KMS-11 (cell line): ENCODE results near the gene ANK3.

ENCODE experiments used
- H2AFZ ChIP-seq: fragments of 200-600 bp; sonication (generic); 2 replicates; pipeline ENCODE4 v1.6.1; 2016; ENCODE audit warnings: antibody characterized with exemption, mixed run types, low read depth
- H3K27ac ChIP-seq: fragments of 200-600 bp; sonication (generic); 2 replicates; pipeline ENCODE4 v1.6.1; 2016; ENCODE audit warnings: mild to moderate bottlenecking, mixed run types
- H3K27me3 ChIP-seq: fragments of 200-600 bp; sonication (generic); 2 replicates; pipeline ENCODE4 v1.6.1; 2017; ENCODE audit warnings: mild to moderate bottlenecking, low read depth, mixed run types, moderate library complexity; ENCODE audit not compliant: insufficient read depth
- H3K36me3 ChIP-seq: fragments of 200-600 bp; sonication (generic); 2 replicates; pipeline ENCODE4 v1.6.1; 2017; ENCODE audit warnings: mild to moderate bottlenecking, mixed run types; ENCODE audit not compliant: insufficient read depth
- H3K4me1 ChIP-seq: fragments of 200-600 bp; sonication (generic); 2 replicates; pipeline ENCODE4 v1.6.1; 2016; ENCODE audit warnings: mild to moderate bottlenecking, low read depth, mixed run types; ENCODE audit not compliant: poor library complexity, severe bottlenecking
- H3K4me2 ChIP-seq: fragments of 200-600 bp; sonication (generic); 2 replicates; pipeline ENCODE4 v1.7.0; 2016; ENCODE audit warnings: mild to moderate bottlenecking, mixed run types
- H3K4me3 ChIP-seq: fragments of 200-600 bp; sonication (generic); IDR thresholded peaks from 2 replicates; pipeline ENCODE4 v1.6.1; 2017; ENCODE audit warnings: low read depth, low read length, mixed read lengths; ENCODE audit not compliant: insufficient read depth
- H3K79me2 ChIP-seq: fragments of 200-600 bp; sonication (generic); 2 replicates; pipeline ENCODE4 v1.6.1; 2016; ENCODE audit warnings: low read depth, mixed run types; ENCODE audit not compliant: insufficient read depth
- H3K9ac ChIP-seq: fragments of 200-600 bp; sonication (generic); 2 replicates; pipeline ENCODE4 v1.6.1; 2016; ENCODE audit warnings: mild to moderate bottlenecking, mixed run types
- H4K20me1 ChIP-seq: fragments of 200-600 bp; sonication (generic); 2 replicates; pipeline ENCODE4 v1.6.1; 2016; ENCODE audit warnings: mild to moderate bottlenecking, mixed run types; ENCODE audit not compliant: insufficient read depth
- CTCF ChIP-seq: fragments of 200-600 bp; sonication (generic); conservative IDR thresholded peaks from 2 replicates; pipeline ENCODE4 v1.6.1; 2017; ENCODE audit warnings: low read depth, mild to moderate bottlenecking, antibody characterized with exemption, low read length, moderate library complexity, mixed read lengths

Gene ANK3

GRCh38 chr10:60309371-60309770 lies 80.3 kb downstream of the ANK3 start:
- Histone ChIP-seq H3K4me1 (peaks cover 21% of the 10 kb centered on the region), H3K9ac (no peak overlapping the region), H2AFZ (no peak overlapping the region), H3K4me2 (no peak overlapping the region), H3K4me3 (no peak overlapping the region), H3K27me3 (no peaks in the 10 kb centered on the region), H3K36me3 (peaks cover 3% of the 10 kb centered on the region; the same call in 1 of the 2 replicates), H3K79me2 (peaks cover 90% of the 10 kb centered on the region), H4K20me1 (peaks cover 27% of the 10 kb centered on the region), H3K27ac (no peak overlapping the region)
- TF ChIP-seq CTCF: no peak

GRCh38 chr10:60305380-60305892 lies 84.2 kb downstream of the ANK3 start:
- Histone ChIP-seq H3K27ac (no peak overlapping the region), H3K9ac (no peak overlapping the region), H3K36me3 (peaks cover 3% of the 10 kb centered on the region; the same call in 1 of the 2 replicates), H2AFZ (no peak overlapping the region), H3K4me1 (peaks cover 39% of the 10 kb centered on the region), H3K27me3 (no peaks in the 10 kb centered on the region), H3K4me3 (no peak overlapping the region), H4K20me1 (peaks cover 32% of the 10 kb centered on the region), H3K79me2 (peaks cover 82% of the 10 kb centered on the region), H3K4me2 (no peak overlapping the region)
- TF ChIP-seq CTCF: no peak

- peaks cover 3% of the 10 kb centered on the region; the same call in 1 of the 2 replicates for H3K36me3 ChIP-seq
- H3K4me3 ChIP-seq: no peak overlapping the region
- no peak overlapping the region for H3K4me2 ChIP-seq
- H4K20me1 ChIP-seq: peaks cover 37% of the 10 kb centered on the region
- no peak overlapping the region for H3K9ac ChIP-seq
- no peak for TF ChIP-seq CTCF
- no peaks in the 10 kb centered on the region for H3K27me3 ChIP-seq
- peaks cover 81% of the 10 kb centered on the region for H3K79me2 ChIP-seq
- no peak overlapping the region for H2AFZ ChIP-seq
- peaks cover 39% of the 10 kb centered on the region for H3K4me1 ChIP-seq
- no peak overlapping the region for H3K27ac ChIP-seq
Measured at GRCh38 chr10:60304829-60305379, 84.8 kb downstream of the ANK3 start.

GRCh38 chr10:60303778-60304177 lies 85.9 kb downstream of the ANK3 start:
- H3K27ac ChIP-seq: no peak overlapping the region
- H3K79me2 ChIP-seq: peaks cover 81% of the 10 kb centered on the region
- TF ChIP-seq CTCF: no peak
- H4K20me1 ChIP-seq: peaks cover 38% of the 10 kb centered on the region
- no peak overlapping the region for H2AFZ ChIP-seq
- no peak overlapping the region for H3K4me2 ChIP-seq
- H3K4me3 ChIP-seq: no peak overlapping the region
- H3K27me3 ChIP-seq: no peaks in the 10 kb centered on the region
- H3K4me1 ChIP-seq: peaks cover 39% of the 10 kb centered on the region
- H3K9ac ChIP-seq: no peak overlapping the region
- H3K36me3 ChIP-seq: peaks cover 3% of the 10 kb centered on the region; the same call in 1 of the 2 replicates
